HG02798 (cell line): ENCODE results near the gene MAP3K20.
"Not testable (repeated sequence)": the region's sequence is repeated elsewhere in the genome, so short reads cannot be mapped to it uniquely, and the experiment has no call there.

Experiments
- ATAC-seq: cut with Tn5 transposase; IDR thresholded peaks from one replicate; pipeline ENCODE4 v1.9.1; 2021; ENCODE audit warnings: mild to moderate bottlenecking; ENCODE audit not compliant: unreplicated experiment, poor library complexity

The MAP3K20 gene

GRCh38 chr2:173075781-173076580 lies at the start of gene MAP3K20:
Gene MAP3K20, plus strand, starts transcription at chr2:173075846. Its CDS starts 15,186 bp downstream, at chr2:173091032.
- ATAC-seq, result peak; percentile 78

GRCh38 chr2:173026479-173026878 lies 49.2 kb upstream of the MAP3K20 start:
- ATAC-seq, result no peak

GRCh38 chr2:173027181-173028128 lies 48.2 kb upstream of the MAP3K20 start:
- peak; percentile 54 for ATAC-seq

GRCh38 chr2:173028141-173028540 lies 47.5 kb upstream of the MAP3K20 start:
- no peak for ATAC-seq

- no peak for ATAC-seq
Observed at GRCh38 chr2:173028671-173029070, 47.0 kb upstream of the MAP3K20 start.

GRCh38 chr2:173030561-173031490 lies 44.8 kb upstream of the MAP3K20 start:
- no peak for ATAC-seq

- ATAC-seq, result no peak
Observed at GRCh38 chr2:173032032-173032431, 43.6 kb upstream of the MAP3K20 start.

- ATAC-seq, result no peak
Observed at GRCh38 chr2:173033084-173033483, 42.6 kb upstream of the MAP3K20 start.

GRCh38 chr2:173034143-173034542 lies 41.5 kb upstream of the MAP3K20 start:
- ATAC-seq, result no peak

DNA sequence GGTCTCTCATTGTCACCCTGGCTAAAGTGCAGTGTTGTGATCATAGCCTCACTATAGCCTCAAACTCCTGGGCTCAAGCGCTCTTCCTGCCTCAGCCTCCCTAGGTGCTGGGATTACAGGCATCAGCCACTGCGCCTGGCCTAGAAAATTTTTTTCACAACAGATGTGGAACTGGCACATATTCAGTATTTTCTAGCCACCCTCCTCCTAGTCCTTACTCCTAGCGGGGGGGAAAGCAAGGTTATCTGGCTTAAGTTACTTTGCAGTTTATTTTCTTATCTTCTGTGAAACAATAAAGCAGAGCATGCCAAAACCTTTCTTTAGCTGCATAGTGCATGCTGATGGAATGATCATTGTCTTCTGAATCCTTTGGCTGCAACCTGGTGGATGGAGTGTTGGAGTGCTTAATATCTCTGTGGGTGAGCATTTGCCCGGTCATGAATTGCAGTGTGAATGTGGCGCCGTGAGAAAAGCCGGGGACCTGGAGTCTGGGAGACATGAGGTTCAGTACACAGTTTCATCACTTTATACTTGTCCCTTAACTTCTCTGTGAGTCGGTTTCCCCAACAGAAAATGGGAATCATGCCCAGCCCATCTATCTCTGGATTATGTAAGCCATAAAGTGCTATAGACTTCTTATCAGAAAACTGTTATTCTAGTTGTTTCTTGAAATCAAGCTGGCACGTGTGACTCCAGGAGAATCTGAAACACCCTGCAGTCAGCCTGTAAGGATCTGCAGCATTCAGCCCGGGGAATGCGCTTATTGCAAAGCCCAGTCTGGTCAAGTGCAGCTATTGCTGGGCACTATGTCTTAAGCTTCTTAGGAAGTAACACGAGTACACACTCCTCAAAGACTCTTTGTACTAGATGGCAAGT lies 38.2 kb upstream of the MAP3K20 start:
- no peak for ATAC-seq

- ATAC-seq, result not testable (repeated sequence)
Observed at GRCh38 chr2:173038257-173038656, 37.4 kb upstream of the MAP3K20 start.

DNA sequence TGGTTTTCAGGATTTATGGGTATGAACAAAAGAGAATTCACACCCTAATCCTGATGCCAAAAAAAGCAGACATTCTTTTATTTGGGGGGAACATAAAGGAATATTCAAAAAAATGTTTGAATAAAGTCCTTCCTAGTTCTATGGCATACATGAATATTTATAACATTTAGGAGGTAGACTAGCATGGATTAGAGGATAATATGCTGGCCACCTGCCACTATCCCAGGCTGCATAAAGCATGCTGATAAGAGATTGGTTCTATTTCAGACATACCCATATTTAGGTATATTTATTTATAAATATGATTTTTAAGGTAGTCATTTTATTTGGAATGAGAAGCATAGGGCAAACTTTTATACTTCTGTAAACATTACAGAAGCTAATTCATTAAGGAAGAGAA lies 34.9 kb upstream of the MAP3K20 start:
- ATAC-seq, result no peak

DNA sequence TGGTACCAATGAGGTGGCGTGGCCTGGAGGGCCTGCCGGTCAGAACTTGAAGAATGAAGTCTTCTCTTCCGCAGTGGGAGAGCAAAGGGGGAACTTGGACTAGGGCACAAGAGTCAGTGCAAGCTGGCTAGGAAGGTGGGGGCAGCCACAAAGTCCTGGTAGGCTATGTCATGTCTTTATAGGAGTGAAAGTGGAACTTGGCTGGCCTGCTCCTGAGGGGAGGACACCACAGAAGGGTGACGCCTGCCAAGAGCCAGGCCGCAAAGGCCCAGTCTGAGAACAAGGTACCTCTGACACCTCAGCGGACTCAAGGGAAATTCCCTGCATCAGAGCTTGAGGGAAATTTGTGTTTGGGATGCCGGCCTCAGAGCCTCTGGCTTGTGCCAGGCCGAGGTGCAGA lies 32.2 kb upstream of the MAP3K20 start:
- ATAC-seq, result no peak

DNA sequence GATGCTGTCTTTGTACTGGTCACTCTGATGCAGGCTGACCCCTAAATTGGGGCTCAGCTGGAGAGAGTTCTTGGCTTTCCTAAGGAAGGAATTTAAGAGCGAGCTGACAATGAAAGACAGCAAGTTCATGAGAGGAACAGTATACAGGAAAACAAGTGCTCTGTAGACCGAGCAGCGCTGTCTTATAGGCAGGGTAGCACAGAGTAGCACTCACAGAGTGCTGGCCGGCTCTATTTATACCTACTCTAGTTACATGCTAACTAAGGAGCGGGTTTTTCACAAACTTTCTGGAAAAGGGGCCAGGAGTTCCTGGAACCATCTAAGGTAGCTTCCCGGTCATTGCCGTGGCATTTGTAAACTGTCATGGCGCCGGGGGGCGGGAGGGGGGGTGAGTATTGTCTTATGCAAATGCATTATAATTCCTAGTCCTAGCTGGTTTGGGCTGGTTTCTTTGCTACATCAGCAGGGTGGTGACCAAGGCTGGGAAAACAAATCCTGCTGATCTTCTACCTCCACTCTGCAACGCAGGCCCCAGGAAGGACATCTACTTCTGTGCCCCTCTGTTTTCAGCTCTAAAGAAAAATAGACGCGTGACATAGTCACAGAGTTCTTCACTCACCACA lies 31.6 kb upstream of the MAP3K20 start:
- ATAC-seq, result no peak

DNA sequence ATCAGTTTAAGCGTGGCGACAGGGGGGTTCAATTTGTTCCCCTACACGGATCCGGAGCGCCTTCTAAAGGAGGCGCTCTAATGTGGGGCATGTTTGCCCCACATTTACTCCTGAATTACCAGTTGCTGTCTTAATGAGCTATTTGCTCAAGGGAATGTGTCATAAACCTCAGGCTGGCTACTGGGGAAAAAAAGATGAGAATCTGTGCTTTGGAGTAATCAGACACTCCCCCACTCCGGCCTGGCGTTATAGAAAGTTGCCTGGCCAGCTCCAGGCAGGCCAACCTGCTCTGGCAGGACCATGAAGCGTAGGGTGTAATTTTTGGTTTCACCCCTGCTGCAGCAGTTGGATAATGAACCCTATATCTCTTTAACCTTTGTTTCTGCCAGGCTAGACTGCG lies 31.0 kb upstream of the MAP3K20 start:
- no peak for ATAC-seq

- no peak for ATAC-seq
Observed at GRCh38 chr2:173045181-173045580, 30.5 kb upstream of the MAP3K20 start.

DNA sequence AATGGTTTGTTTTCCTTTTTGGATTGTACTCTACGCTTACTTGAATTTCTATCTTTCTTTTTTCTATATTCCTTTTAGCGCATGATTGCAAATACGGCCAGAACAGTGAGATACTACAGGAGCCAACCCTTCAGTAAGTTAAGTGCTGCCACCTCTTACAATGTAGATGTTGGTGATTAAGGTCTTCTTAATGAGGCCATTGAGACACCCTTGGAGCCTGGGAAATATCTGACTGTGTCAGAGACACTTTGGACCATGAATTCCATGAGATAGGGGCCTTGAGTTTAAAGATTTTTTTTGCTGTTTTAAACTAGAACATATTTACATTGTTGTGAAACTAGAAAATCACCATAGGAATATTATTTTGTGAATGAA lies 27.1 kb upstream of the MAP3K20 start:
- ATAC-seq, result no peak

DNA sequence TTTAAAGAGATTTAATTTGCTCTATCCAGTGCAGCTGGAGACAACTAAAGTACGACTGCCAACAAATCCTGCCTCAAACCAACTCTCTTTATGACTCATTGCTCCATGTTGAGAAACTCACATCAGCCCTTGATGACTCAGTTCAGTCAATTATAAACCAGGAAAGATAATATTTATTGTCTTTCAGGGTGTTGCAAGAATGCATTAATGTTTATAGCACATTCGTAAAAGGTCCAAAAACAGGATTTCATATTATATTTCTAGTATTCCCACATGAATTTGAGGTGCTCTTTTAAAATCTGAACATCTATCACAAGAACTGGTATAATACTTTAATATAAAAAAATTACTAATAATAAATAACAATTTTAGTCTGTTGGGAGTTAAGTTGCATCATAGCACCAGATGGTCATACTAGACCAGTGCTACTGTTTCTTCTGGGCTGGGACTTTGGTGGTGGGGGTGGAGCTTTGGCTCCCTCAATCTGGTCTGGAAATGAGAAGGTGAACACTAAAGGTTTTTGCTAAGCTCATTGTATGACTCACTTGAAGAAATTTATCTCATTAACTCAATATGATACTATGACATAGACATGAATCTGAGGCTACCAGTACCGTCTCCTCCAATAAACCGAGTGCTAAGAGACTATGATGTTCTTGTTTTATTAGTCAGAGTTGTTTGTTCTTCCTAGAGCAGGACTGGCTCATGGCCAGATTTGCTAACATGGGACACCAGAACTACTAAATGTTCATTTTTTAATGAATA lies 26.6 kb upstream of the MAP3K20 start:
- peak; percentile 81 for ATAC-seq
